ENCODE results near the gene TOMM40L.

TOMM40L gene

DNA sequence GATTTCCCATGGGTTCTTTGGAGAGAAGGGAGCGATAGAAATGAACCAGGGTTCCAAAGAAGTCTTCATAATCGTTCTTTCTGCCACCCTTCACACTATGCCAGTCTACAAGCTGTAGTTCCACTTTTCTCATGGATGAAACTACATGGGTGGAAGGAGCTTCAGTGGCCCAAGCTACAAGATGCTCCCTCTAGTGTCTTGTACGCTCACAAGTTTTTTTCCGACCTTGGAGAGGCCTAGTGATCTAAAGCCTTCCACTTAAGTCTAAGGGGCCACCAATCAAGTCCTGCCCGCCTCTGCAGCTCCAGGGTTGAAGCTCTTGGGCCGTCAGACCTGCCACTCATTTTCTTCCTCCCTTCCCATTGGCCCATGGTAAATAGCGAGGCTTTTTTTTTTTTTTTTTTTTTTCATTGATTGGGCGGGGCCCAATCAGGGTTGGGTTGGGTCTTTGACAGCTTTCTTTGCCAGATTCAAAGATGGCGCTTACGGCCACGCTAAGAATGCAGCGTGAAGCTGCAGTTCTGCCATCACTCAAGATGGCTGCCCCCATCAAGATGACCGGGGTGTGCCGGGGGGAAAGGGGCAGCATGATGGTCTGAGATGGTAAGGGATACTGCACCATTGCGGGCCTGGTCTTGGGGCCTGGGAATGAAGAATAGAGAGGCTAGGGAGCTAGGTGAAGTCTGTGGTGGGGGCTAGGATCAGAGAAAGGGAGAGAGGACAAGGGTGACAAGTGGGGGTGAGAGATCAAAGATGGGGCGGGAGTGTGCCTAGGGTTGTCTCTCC, at the start of gene TOMM40L:
TOMM40L (plus strand) TSS at position 527 of the 786 bp plus-strand sequence. CDS start 430 bp downstream, outside the sequence.
- peak; percentile 100 for DNase-seq (ENCODE audit: extremely low read depth, low read depth)
- TF ChIP-seq CTCF (IDR thresholded peaks at IDR 0.05; ENCODE audit: low read depth, low read length): peak; percentile 73

DNA sequence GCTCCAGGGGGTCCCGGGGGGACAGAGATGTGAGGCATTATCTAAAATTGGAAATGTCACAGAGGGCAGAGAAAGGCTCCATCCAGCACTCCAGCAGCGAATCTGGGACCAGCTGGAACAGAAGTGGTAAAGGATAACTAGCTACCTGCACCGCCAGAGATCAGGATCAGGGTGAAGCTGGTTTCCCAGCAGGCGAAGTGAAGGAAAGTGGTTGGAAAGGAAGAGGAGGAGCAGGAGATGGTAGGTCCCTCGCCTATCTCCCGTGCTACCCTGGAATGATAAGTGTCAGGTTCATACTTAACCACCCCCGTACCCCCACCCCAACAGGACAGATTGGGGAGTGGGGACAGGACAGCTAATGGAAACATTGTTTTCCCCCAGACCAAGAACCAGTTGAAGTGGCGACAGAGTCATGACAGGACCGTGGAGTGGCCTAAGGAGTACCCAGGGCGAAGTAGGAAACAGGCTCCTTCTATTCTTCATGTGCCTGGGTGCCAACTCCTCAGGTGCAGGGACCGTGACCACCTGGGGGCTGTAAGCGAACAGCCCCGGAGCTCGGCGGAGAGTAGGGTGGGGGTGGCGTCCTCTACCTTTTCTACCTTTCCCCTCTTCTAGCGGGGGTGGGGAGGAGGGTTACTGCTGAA, 49.3 kb upstream of the TOMM40L start:
- TF ChIP-seq CTCF (IDR thresholded peaks at IDR 0.05; ENCODE audit: low read depth, low read length): no peak
- no peak for DNase-seq (ENCODE audit: extremely low read depth, low read depth)

DNA sequence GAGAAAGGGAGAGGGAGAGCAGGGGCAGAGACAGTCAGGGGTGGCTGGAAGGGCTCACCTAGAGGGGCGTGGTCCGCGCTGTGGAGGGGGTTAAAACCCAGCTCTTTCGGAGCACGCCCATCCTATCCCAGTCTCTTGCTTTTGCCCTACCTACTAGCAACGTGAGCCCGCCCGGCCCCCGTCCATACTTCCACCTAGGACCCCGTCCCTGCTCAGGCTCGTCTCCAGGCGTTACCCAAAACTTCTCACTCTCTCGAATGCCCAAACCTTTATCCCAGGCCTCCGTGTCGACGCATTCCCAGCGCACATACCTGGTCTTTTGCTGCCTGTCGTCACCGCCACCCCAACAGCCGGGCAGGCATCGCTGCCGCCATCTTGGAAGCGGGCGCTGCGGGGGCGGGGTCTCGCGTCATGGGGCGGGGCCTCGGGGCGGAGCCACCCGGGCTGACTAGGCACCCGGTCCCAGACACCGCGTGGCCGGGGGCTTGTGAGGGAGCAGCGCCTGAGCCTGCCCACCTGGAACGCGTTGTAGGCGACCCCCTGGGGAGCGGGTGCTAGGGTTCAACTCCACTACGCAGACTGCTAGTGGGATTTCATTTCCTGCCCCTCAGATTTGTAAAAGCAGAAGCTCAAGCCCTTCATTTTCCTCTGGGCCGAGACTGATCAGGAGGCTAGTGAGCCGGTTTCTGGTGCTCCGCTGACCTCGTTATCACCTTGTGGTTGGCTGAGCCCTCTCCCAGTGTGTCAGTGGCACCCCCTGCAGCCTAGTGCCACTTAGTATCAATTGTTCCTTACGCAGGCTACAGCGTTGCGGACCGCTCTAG, 48.5 kb upstream of the TOMM40L start, which contains the start of gene B4GALT3:
B4GALT3 (minus strand) TSS at position 396 of the 824 bp plus-strand sequence. CDS start 1,447 bp downstream, outside the sequence.
- DNase-seq (ENCODE audit: extremely low read depth, low read depth): no peak
- TF ChIP-seq CTCF (IDR thresholded peaks at IDR 0.05; ENCODE audit: low read depth, low read length): no peak

- DNase-seq (ENCODE audit: extremely low read depth, low read depth): no peak
These were observed 48.0 kb upstream of the TOMM40L start for GRCh38 chr1:161177936-161178244.

GRCh38 chr1:161179698-161180097, 46.2 kb upstream of the TOMM40L start:
- no peak for DNase-seq (ENCODE audit: extremely low read depth, low read depth)
- no peak for TF ChIP-seq CTCF (IDR thresholded peaks at IDR 0.05; ENCODE audit: low read depth, low read length)

More at GRCh38 chr1:161177936-161178244, 48.0 kb upstream of the TOMM40L start:
- TF ChIP-seq CTCF (IDR thresholded peaks at IDR 0.05; ENCODE audit: low read depth, low read length): no peak

DNA sequence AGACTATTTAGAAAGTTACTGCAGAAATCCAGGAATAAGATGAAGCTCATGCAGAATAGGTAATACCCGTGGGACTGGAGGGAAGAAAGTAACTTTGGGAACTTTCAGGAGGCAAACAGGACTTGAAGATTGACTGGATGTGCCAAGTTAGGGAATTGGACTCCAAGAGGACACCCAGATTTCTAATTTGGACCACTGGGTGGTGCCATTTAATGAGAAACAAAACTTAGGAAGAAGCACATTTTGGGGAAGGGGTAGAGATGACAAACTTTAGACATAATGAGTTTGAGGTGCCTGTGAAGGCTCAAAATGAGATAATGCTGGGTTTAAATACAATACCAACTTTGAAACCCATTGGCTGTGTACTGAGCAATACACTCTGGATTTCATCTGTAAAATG, 45.2 kb upstream of the TOMM40L start:
- peak; percentile 23 for TF ChIP-seq CTCF (IDR thresholded peaks at IDR 0.05; ENCODE audit: low read depth, low read length)
- no peak for DNase-seq (ENCODE audit: extremely low read depth, low read depth)
